PC-3 (cell line): ENCODE data around the gene TMEM141.

Experiments used
- CTCF ChIP-seq: fragments of 300-600 bp; sonication (generic); conservative IDR thresholded peaks from 2 replicates; pipeline ENCODE4 v1.5.1; 2017; ENCODE audit warnings: antibody characterized with exemption, low read depth, mild to moderate bottlenecking, low read length
- EZH2 ChIP-seq: fragments of 300-600 bp; sonication (generic); IDR thresholded peaks from one replicate; pipeline ENCODE4 v1.6.1; 2017; ENCODE audit warnings: antibody characterized with exemption, mild to moderate bottlenecking, low read length; ENCODE audit not compliant: unreplicated experiment

GRCh38 chr9:136832581-136832980 is 41.4 kb downstream of the TMEM141 start:
- TF ChIP-seq CTCF (no peak), EZH2 (no peak)
